HepG2 (cell line): ENCODE results near the gene SREBF1. TPM values are rescaled to one million over a fixed set of nuclear protein-coding genes. Genes with fewer than 3 reads are reported as not detected.
A peak's percentile ranks its signal among the peaks of the same experiment; 100 is the strongest.

Source experiments
- EHMT2 ChIP-seq: fragments of 200-600 bp; sonication (generic); IDR thresholded peaks from 2 replicates; pipeline ENCODE4 v1.7.0; 2017; ENCODE audit warnings: antibody characterized with exemption, low read depth, low read length, borderline replicate concordance
- ESRRA ChIP-seq: sonication (generic); formaldehyde crosslinking; IDR thresholded peaks from 2 replicates; pipeline ENCODE4 v1.5.1; 2020; ENCODE audit warnings: mild to moderate bottlenecking, low read depth, missing genetic modification reagents
- HNF1B ChIP-seq: sonication (generic); formaldehyde crosslinking; IDR thresholded peaks from 2 replicates; pipeline ENCODE4 v1.5.1; 2020; ENCODE audit warnings: mild to moderate bottlenecking, moderate library complexity, missing genetic modification reagents
- KDM2A ChIP-seq: sonication (generic); formaldehyde crosslinking; IDR thresholded peaks from 2 replicates; pipeline ENCODE4 v1.4.0; 2020; ENCODE audit warnings: low read depth, missing genetic modification reagents, borderline replicate concordance
- MAZ ChIP-seq, 2 experiments: sonication (generic) in 1 of 2; formaldehyde crosslinking in 1 of 2; IDR thresholded peaks; 2 replicates each; pipeline versions ENCODE4 v1.5.0 to v1.6.1; 2012 to 2020; ENCODE audit warnings: low read depth in 2 of 2, mild to moderate bottlenecking in 2 of 2, borderline replicate concordance in 1 of 2, improper control_type of control experiment in 1 of 2, low read length in 1 of 2, missing genetic modification reagents in 1 of 2, moderate library complexity in 1 of 2
- MED1 ChIP-seq: sonication (generic); formaldehyde crosslinking; IDR thresholded peaks from 2 replicates; pipeline ENCODE4 v1.4.0; 2020; ENCODE audit warnings: missing genetic modification reagents
- MYC ChIP-seq: sonication (generic); formaldehyde crosslinking; IDR thresholded peaks from 2 replicates; pipeline ENCODE4 v1.9.0; 2021; ENCODE audit warnings: missing genetic modification reagents, borderline replicate concordance
- PAWR ChIP-seq: sonication (generic); formaldehyde crosslinking; IDR thresholded peaks from 2 replicates; pipeline ENCODE4 v1.4.0; 2020; ENCODE audit warnings: missing genetic modification reagents, mild to moderate bottlenecking, borderline replicate concordance
- RNF2 ChIP-seq: fragments of 450-650 bp; conservative IDR thresholded peaks from 2 replicates; pipeline ENCODE4 v1.6.1; 2016; ENCODE audit warnings: low read depth
- TBX2 ChIP-seq: sonication (generic); formaldehyde crosslinking; IDR thresholded peaks from 2 replicates; pipeline ENCODE4 v1.5.0; 2020; ENCODE audit warnings: missing genetic modification reagents, mild to moderate bottlenecking, borderline replicate concordance
- WIZ ChIP-seq: sonication (generic); formaldehyde crosslinking; IDR thresholded peaks from 2 replicates; pipeline ENCODE4 v1.5.1; 2020; ENCODE audit warnings: mild to moderate bottlenecking, missing genetic modification reagents
- ZBED4 ChIP-seq: sonication (generic); formaldehyde crosslinking; IDR thresholded peaks from 2 replicates; pipeline ENCODE4 v1.4.0; 2020; ENCODE audit warnings: missing genetic modification reagents, borderline replicate concordance
- ZBTB7A ChIP-seq: sonication (generic); formaldehyde crosslinking; IDR thresholded peaks from 2 replicates; pipeline ENCODE4 v1.8.0; 2022; ENCODE audit warnings: mild to moderate bottlenecking, missing genetic modification reagents
- ZNF660 ChIP-seq: sonication (generic); formaldehyde crosslinking; IDR thresholded peaks from 2 replicates; pipeline ENCODE4 v1.5.1; 2020; ENCODE audit warnings: mild to moderate bottlenecking, low read depth, missing genetic modification reagents, borderline replicate concordance
- ZNF777 ChIP-seq: sonication (generic); formaldehyde crosslinking; IDR thresholded peaks from 2 replicates; pipeline ENCODE4 v1.4.0; 2020; ENCODE audit warnings: missing genetic modification reagents
- polyA plus RNA-seq, 8 experiments: library from polyadenylated mRNA; depleted of rRNA in 3 of 8; stranded (reverse) in 7 of 8; unstranded in 1 of 8; fragments of >200 nt; fragmentation: Illumina TruSeq in 4 of 8; extraction: Trizol in 4 of 8; gene quantifications; 2 replicates each; pipeline versions ENCODE4 v1.2.1 to v1.2.3, GENCODE V29; 2011 to 2016; ENCODE audit warnings: low read depth in 4 of 8, missing spikeins in 1 of 8, mixed read lengths in 1 of 8; ENCODE audit not compliant: insufficient read depth in 1 of 8
- total RNA-seq, 5 experiments: library from RNA; depleted of rRNA; stranded (reverse); fragments of >200 nt; fragmentation: Illumina TruSeq; extraction: Trizol; gene quantifications; 2 replicates each; pipeline ENCODE4 v1.2.3, GENCODE V29; 2016; ENCODE audit warnings: low read depth in 1 of 5
- TF ChIP-seq, protein P1 (sequence below): IDR thresholded peaks from 2 replicates; pipeline ENCODE4 v1.6.1; 2016; ENCODE audit warnings: low read depth, missing genetic modification reagents, missing compliant biosample characterization

SREBF1 gene
- total and polyA plus RNA-seq, 2 of the 13 experiments (the other 11 are each of a cell fraction or from before 2014, with no cell fraction given) = 34.3 to 38.0 TPM

- no peak for TF ChIP-seq ZNF660 (CRISPR knock-in tag)
- TF ChIP-seq WIZ (CRISPR knock-in tag) = no peak
- no peak for TF ChIP-seq ZBTB7A (CRISPR knock-in tag)
- TF ChIP-seq MAZ (IDR thresholded peaks at IDR 0.05; ENCODE audit: borderline replicate concordance, low read depth, low read length) = peak; percentile 30; the same call in 1 of the 2 replicates
- TF ChIP-seq MAZ (CRISPR knock-in tag; IDR thresholded peaks at IDR 0.05; ENCODE audit: low read depth) = no peak
- TF ChIP-seq ESRRA (CRISPR knock-in tag) = peak; percentile 69; the same call in 1 of the 2 replicates
- TF ChIP-seq, protein P1, sequence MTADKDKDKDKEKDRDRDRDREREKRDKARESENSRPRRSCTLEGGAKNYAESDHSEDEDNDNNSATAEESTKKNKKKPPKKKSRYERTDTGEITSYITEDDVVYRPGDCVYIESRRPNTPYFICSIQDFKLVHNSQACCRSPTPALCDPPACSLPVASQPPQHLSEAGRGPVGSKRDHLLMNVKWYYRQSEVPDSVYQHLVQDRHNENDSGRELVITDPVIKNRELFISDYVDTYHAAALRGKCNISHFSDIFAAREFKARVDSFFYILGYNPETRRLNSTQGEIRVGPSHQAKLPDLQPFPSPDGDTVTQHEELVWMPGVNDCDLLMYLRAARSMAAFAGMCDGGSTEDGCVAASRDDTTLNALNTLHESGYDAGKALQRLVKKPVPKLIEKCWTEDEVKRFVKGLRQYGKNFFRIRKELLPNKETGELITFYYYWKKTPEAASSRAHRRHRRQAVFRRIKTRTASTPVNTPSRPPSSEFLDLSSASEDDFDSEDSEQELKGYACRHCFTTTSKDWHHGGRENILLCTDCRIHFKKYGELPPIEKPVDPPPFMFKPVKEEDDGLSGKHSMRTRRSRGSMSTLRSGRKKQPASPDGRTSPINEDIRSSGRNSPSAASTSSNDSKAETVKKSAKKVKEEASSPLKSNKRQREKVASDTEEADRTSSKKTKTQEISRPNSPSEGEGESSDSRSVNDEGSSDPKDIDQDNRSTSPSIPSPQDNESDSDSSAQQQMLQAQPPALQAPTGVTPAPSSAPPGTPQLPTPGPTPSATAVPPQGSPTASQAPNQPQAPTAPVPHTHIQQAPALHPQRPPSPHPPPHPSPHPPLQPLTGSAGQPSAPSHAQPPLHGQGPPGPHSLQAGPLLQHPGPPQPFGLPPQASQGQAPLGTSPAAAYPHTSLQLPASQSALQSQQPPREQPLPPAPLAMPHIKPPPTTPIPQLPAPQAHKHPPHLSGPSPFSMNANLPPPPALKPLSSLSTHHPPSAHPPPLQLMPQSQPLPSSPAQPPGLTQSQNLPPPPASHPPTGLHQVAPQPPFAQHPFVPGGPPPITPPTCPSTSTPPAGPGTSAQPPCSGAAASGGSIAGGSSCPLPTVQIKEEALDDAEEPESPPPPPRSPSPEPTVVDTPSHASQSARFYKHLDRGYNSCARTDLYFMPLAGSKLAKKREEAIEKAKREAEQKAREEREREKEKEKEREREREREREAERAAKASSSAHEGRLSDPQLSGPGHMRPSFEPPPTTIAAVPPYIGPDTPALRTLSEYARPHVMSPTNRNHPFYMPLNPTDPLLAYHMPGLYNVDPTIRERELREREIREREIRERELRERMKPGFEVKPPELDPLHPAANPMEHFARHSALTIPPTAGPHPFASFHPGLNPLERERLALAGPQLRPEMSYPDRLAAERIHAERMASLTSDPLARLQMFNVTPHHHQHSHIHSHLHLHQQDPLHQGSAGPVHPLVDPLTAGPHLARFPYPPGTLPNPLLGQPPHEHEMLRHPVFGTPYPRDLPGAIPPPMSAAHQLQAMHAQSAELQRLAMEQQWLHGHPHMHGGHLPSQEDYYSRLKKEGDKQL (CRISPR knock-in tag) = 0 out of 2 replicates have a peak, but pooled peaks have one; percentile 7
- peak; percentile 18; the same call in 1 of the 2 replicates for TF ChIP-seq KDM2A (CRISPR knock-in tag)
- no peak for TF ChIP-seq ZBED4
- 0 out of 2 replicates have a peak, but pooled peaks have one; percentile 33 for TF ChIP-seq MYC
- TF ChIP-seq TBX2 (CRISPR knock-in tag) = no peak
- TF ChIP-seq EHMT2 = no peak
- TF ChIP-seq PAWR (CRISPR knock-in tag) = no peak
- peak; percentile 18; the same call in 1 of the 2 replicates for TF ChIP-seq MED1 (CRISPR knock-in tag)
- TF ChIP-seq ZNF777 = peak; percentile 65
- no peak for TF ChIP-seq HNF1B (CRISPR knock-in tag)
- no peak for TF ChIP-seq RNF2
Measured at GRCh38 chr17:17783116-17783824, 53.5 kb downstream of the SREBF1 start (continued).
